GM12864 (cell line): ENCODE measurements around the gene SLC29A1.
"Not testable (repeated sequence)": the region's sequence is repeated elsewhere in the genome, so short reads cannot be mapped to it uniquely, and the experiment has no call there.

ENCODE experiments used
- DNase-seq: peaks from one replicate; pipeline ENCODE4 v3.0.0-alpha.2; 2011; ENCODE audit warnings: low read depth
- H3K4me3 ChIP-seq: 2 replicates; pipeline ENCODE4 v1.5.1; 2011; ENCODE audit warnings: mild to moderate bottlenecking, low read depth, low read length, control low read depth
- CTCF ChIP-seq: IDR thresholded peaks from 2 replicates; pipeline ENCODE4 v1.5.1; 2011; ENCODE audit warnings: low read depth, mild to moderate bottlenecking, moderate library complexity, low read length, control low read depth, inconsistent platforms; ENCODE audit errors: missing control alignments

SLC29A1 gene

DNA sequence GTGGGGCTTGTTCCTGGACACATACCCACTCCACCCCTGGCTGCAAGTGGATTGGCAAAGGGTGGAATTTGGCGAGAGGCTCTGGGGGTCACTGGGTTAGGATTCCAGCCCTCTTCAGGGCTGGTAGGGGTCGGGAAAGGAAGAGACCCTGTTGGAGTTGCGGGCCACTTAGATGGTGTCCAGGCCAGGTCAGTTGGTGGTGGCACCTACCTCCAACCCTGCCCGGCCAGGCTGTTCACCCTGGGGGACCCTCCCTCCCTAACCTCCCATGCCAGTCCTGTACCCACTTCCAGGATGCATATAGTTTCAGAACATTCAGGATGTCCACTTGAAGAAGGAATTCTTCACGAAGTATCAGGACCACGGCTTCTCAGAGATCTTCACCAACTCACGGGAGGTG, 43.7 kb upstream of the SLC29A1 start:
- no peak overlapping the region for H3K4me3 ChIP-seq
- DNase-seq: no peak
- no peak for TF ChIP-seq CTCF

- TF ChIP-seq CTCF: no peak
- H3K4me3 ChIP-seq: no peak overlapping the region
- DNase-seq: no peak
These were observed 43.0 kb upstream of the SLC29A1 start for GRCh38 chr6:44180406-44180805.

- no peak for TF ChIP-seq CTCF
- no peak for DNase-seq
- H3K4me3 ChIP-seq: no peak overlapping the region
These were observed 42.5 kb upstream of the SLC29A1 start for GRCh38 chr6:44180886-44181285.

- not testable (repeated sequence) for H3K4me3 ChIP-seq, DNase-seq
These were observed 41.6 kb upstream of the SLC29A1 start for GRCh38 chr6:44181784-44182183.

- no peak for DNase-seq
- no peak overlapping the region for H3K4me3 ChIP-seq
- TF ChIP-seq CTCF: no peak
These were observed 40.4 kb upstream of the SLC29A1 start for GRCh38 chr6:44182911-44183390.

DNA sequence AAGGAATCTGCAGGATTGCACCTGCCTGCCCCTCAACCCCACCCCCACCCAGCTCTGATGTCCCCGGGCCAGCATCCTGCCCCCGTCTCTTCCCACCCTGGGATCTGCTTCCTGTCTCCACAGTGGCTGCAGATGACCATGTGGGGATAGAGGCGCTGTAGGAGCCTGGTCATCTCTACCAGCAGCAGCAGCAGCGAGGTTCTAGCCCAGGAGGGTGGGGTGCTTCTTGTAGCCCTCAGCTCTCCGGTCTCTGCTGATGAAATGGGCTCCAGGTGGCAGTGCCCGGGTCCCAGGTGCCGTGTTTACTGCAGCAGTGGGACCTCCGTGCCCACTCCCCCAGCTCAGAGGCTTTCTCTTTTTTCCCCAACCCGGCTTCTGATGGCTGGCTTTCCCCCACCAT, 39.6 kb upstream of the SLC29A1 start:
- no peak for DNase-seq
- TF ChIP-seq CTCF: no peak
- H3K4me3 ChIP-seq: no peak overlapping the region

DNA sequence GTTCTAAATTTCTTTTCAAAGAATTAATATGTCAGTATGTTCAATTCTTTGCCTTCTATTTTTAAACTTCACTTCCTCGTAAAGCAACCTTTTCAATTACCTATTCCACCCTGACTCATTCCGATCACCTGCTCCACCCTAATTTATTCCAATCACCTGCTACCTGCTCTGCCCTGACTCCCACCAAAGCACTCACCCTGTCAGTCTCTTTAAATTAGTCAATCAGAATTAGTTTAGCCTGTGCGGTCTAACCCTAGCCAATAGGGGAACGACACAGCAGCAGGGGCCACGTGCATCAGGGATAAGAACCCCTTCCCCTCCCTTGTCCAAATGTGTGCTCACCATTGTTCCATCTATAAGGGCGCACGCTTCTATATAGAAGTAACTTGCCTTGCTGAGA, 38.0 kb upstream of the SLC29A1 start:
- not testable (repeated sequence) for H3K4me3 ChIP-seq, DNase-seq

- TF ChIP-seq CTCF: no peak
- no peak overlapping the region for H3K4me3 ChIP-seq
- no peak for DNase-seq
These were observed 37.3 kb upstream of the SLC29A1 start for GRCh38 chr6:44185953-44186634.
